Stomach (tissue), 9 donors: ENCODE measurements around the gene PHF19. TPM values are rescaled to one million over a fixed set of nuclear protein-coding genes. Genes with fewer than 3 reads are reported as not detected.

Experiments used
- DNase-seq, 2 donors: peaks; one replicate each; pipeline versions ENCODE4 v3.0.0 to v3.0.0-alpha.2; 2013 to 2019
- H3K27ac ChIP-seq, 5 donors: fragments of 200-600 bp in 4 of 5; sonication (generic) in 4 of 5; one replicate each; pipeline ENCODE4 v1.5.1; 2013 to 2019; ENCODE audit warnings: mild to moderate bottlenecking in 1 of 5, moderate library complexity in 1 of 5
- H3K27me3 ChIP-seq, 3 donors: fragments of 200-600 bp; sonication (generic); one replicate each; pipeline ENCODE4 v1.5.1; 2017 to 2019; ENCODE audit warnings: mixed run types in 1 of 3
- H3K36me3 ChIP-seq, 4 donors: fragments of 200-600 bp; sonication (generic); 1 replicate in 3 of 4; 2 replicates in 1 of 4; pipeline ENCODE4 v1.5.1; 2016 to 2019
- H3K4me1 ChIP-seq, 4 donors: fragments of 200-600 bp; sonication (generic); one replicate each; pipeline ENCODE4 v1.5.1; 2016 to 2019
- H3K4me3 ChIP-seq, 4 donors: fragments of 200-600 bp; sonication (generic) in 3 of 4; one replicate each; pipeline ENCODE4 v1.5.1; 2016 to 2019; ENCODE audit warnings: mild to moderate bottlenecking in 1 of 4
- H3K9me3 ChIP-seq, 4 donors: fragments of 200-600 bp; sonication (generic); one replicate each; pipeline ENCODE4 v1.5.1; 2016 to 2019
- EP300 ChIP-seq: sonication (generic); formaldehyde crosslinking; IDR thresholded peaks from one replicate; pipeline ENCODE4 v1.6.1; 2017; ENCODE audit warnings: antibody characterized with exemption
- POLR2A ChIP-seq, 4 donors: fragments of 450-650 bp; IDR thresholded peaks; one replicate each; pipeline ENCODE4 v1.6.1; 2016; ENCODE audit warnings: antibody characterized with exemption in 4 of 4, control low read depth in 2 of 4, mild to moderate bottlenecking in 1 of 4, moderate library complexity in 1 of 4
- POLR2AphosphoS5 ChIP-seq, 3 donors: sonication (generic); formaldehyde crosslinking; IDR thresholded peaks; one replicate each; pipeline ENCODE4 v1.6.1; 2016; ENCODE audit warnings: antibody characterized with exemption in 3 of 3
- WGBS, 5 donors: extraction: QIAGEN DNeasy Blood & Tissue Kit in 3 of 5; methylation state at CpG; one replicate each; pipeline versions ENCODE4 v1.1.5 to v1.1.7; 2013 to 2018; 5-methylcytosine and 5-hydroxymethylcytosine counted together
- intact Hi-C: fragments of 100-400 bp; cut with DNase I; formaldehyde crosslinking; loops from one replicate; pipeline ENCODE4 v1.15.1; 2023; ENCODE audit warnings: low total_unique reads
- polyA plus RNA-seq, 3 donors: library from polyadenylated mRNA; stranded (reverse); fragments of 200-250 nt; gene quantifications; one replicate each; pipeline ENCODE4 v1.2.3, GENCODE V29; 2013
- total RNA-seq, 5 donors: library from RNA; depleted of rRNA; stranded (reverse); fragments of >200 nt; gene quantifications; one replicate each; pipeline versions ENCODE4 v1.1.0 to v1.2.3, GENCODE V29; 2014 to 2016
- TF ChIP-seq, protein P1 (sequence below), 7 experiments: fragments of 450-650 bp in 4 of 7; fragments of 200-600 bp in 3 of 7; sonication (generic) in 3 of 7; IDR thresholded peaks; one replicate each; pipeline ENCODE4 v1.5.1; 2016 to 2019; ENCODE audit warnings: antibody characterized with exemption in 7 of 7, control low read depth in 2 of 7, mild to moderate bottlenecking in 1 of 7
- donor health status: healthy with polysubstance abuse.
- donor health status: Bipolar disorder and iron deficiency.
- donor health status: healthy.

The PHF19 gene
- total and polyA plus RNA-seq, 8 donors = 10.7 to 251 (median 27.2) TPM

DNA sequence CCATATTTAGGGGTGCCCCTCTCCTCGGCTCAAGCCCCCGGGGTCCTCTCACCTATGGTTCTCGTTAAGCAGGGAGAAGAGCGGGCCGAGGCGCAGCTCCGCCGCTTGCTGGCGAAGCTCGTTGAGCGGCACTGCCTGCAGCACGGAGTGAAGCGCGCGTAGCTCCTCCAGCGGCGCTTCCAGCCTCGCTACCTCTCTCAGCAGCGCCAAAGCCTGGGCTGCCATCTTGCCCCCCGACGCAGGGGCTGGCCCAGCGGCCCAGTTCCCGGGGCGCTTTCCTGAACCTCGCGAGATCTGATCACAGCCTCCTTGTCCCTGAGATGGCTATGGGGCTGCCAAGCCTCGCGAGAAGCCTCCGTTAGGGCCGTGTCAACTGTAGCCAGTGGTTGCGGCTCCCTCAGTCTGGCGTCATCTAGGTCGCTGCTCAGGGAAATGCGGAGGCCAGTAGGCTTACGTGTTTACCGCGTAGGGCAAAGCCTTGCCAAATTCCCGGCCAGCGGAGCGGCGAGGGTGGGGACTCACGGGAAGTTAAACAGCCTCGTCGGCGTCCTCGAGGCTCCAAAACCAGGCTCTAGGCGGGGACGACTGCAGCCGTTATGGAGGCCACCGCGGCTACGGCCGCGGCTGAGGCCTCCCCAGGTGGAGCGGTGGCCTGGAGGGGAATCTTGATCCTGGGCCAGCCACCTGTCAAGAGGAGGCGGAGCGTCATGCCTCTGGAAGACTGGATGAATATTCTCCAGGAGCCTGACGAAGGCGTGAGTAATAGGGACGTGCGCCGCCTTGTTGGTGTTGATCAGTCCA is 34.1 kb downstream of the PHF19 start, which contains the start of gene PSMD5:
Gene PSMD5, minus strand, starts transcription at position 238 of the 801 bp plus-strand sequence. Its CDS starts 13 bp downstream, at position 225.
- 3 to 9% (median 6%) methylated on average over 15 to 62 of the region's 62 CpGs for WGBS, 5 donors
- peak within 1 kb of the TSS; percentile 81 to 97 (median 96) for H3K27ac ChIP-seq
- DNase-seq = peak; percentile 98 to 99
- H3K27me3 ChIP-seq = no peaks in the 10 kb centered on the region
- H3K4me3 ChIP-seq = peak within 1 kb of the TSS; percentile 75 to 92 (median 78)
- TF ChIP-seq POLR2A (IDR thresholded peaks at IDR 0.05) = peak in 2 of 4 donors; percentile 19 to 59
- TF ChIP-seq, protein P1, sequence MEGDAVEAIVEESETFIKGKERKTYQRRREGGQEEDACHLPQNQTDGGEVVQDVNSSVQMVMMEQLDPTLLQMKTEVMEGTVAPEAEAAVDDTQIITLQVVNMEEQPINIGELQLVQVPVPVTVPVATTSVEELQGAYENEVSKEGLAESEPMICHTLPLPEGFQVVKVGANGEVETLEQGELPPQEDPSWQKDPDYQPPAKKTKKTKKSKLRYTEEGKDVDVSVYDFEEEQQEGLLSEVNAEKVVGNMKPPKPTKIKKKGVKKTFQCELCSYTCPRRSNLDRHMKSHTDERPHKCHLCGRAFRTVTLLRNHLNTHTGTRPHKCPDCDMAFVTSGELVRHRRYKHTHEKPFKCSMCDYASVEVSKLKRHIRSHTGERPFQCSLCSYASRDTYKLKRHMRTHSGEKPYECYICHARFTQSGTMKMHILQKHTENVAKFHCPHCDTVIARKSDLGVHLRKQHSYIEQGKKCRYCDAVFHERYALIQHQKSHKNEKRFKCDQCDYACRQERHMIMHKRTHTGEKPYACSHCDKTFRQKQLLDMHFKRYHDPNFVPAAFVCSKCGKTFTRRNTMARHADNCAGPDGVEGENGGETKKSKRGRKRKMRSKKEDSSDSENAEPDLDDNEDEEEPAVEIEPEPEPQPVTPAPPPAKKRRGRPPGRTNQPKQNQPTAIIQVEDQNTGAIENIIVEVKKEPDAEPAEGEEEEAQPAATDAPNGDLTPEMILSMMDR (IDR thresholded peaks at IDR 0.05) = no peak
- peak; percentile 57 for TF ChIP-seq EP300
- TF ChIP-seq POLR2AphosphoS5 (IDR thresholded peaks at IDR 0.05) = peak; percentile 88 to 95 (median 92)
- intact Hi-C loops = no loop called here
- H3K36me3 ChIP-seq = peaks cover 0 to 29% (median 8%) of the 10 kb centered on the region in 4 donors
- no peaks in the 10 kb centered on the region for H3K9me3 ChIP-seq
- peaks cover 15 to 83% (median 47%) of the 10 kb centered on the region in 4 donors for H3K4me1 ChIP-seq

GRCh38 chr9:120841930-120842684 is 34.9 kb downstream of the PHF19 start:
- DNase-seq = no peak
- H3K4me3 ChIP-seq = peak overlapping the region; percentile 75 to 92 (median 78)
- TF ChIP-seq, protein P1 (IDR thresholded peaks at IDR 0.05) = no peak
- TF ChIP-seq POLR2A (IDR thresholded peaks at IDR 0.05) (no peak), POLR2AphosphoS5 (IDR thresholded peaks at IDR 0.05) (no peak), EP300 (no peak)
- no peaks in the 10 kb centered on the region for H3K27me3 ChIP-seq
- H3K9me3 ChIP-seq = no peaks in the 10 kb centered on the region
- 28 to 55% (median 34%) methylated on average over 18 of the region's 18 CpGs for WGBS, 5 donors
- peak overlapping the region; percentile 81 to 97 (median 96) for H3K27ac ChIP-seq
- intact Hi-C loops = no loop called here
- H3K36me3 ChIP-seq = peaks cover 0 to 29% (median 8%) of the 10 kb centered on the region in 4 donors
- H3K4me1 ChIP-seq = peaks cover 15 to 80% (median 45%) of the 10 kb centered on the region in 4 donors

- H3K27ac ChIP-seq = peak overlapping the region in 1 of 5 donors; percentile 36
- H3K27me3 ChIP-seq = no peaks in the 10 kb centered on the region
- peaks cover 7 to 33% (median 23%) of the 10 kb centered on the region in 4 donors for H3K36me3 ChIP-seq
- DNase-seq = no peak
- H3K9me3 ChIP-seq = no peaks in the 10 kb centered on the region
- H3K4me1 ChIP-seq = peaks cover 15 to 60% (median 38%) of the 10 kb centered on the region in 4 donors
- intact Hi-C loops = no loop called here
- TF ChIP-seq POLR2A (IDR thresholded peaks at IDR 0.05) (no peak), EP300 (no peak), POLR2AphosphoS5 (IDR thresholded peaks at IDR 0.05) (no peak)
- TF ChIP-seq, protein P1 (IDR thresholded peaks at IDR 0.05) = no peak
- 56 to 78% (median 62%) methylated on average over 2 of the region's 2 CpGs for WGBS, 5 donors
- H3K4me3 ChIP-seq = no peak overlapping the region
Observed at GRCh38 chr9:120839146-120839545, 37.8 kb downstream of the PHF19 start.

- Histone ChIP-seq H3K27ac (no peak overlapping the region), H3K4me3 (no peak overlapping the region), H3K27me3 (no peaks in the 10 kb centered on the region), H3K36me3 (peaks cover 10 to 40% (median 28%) of the 10 kb centered on the region in 4 donors), H3K4me1 (peaks cover 9 to 49% (median 31%) of the 10 kb centered on the region in 4 donors), H3K9me3 (no peaks in the 10 kb centered on the region)
- TF ChIP-seq POLR2A (IDR thresholded peaks at IDR 0.05) (no peak), POLR2AphosphoS5 (IDR thresholded peaks at IDR 0.05) (no peak), EP300 (no peak)
- TF ChIP-seq, protein P1 (IDR thresholded peaks at IDR 0.05) = no peak
- intact Hi-C loops = no loop called here
- no peak for DNase-seq
- 80 to 92% (median 85%) methylated on average over 3 of the region's 3 CpGs for WGBS, 5 donors
Observed at GRCh38 chr9:120837921-120838320, 39.1 kb downstream of the PHF19 start.
